HL-60 (cell line): ENCODE data around the gene BBS9.

Experiments used
- DNase-seq, 2 experiments: peaks; one replicate each; pipeline ENCODE4 v3.0.0-alpha.2; 2010 to 2020; ENCODE audit warnings: low read depth in 1 of 2, low spot score in 1 of 2
- H3K27ac ChIP-seq: fragments of 250-450 bp; sonication (Bioruptor Pico); replicated peaks from 2 replicates; pipeline ENCODE4 v1.5.1; 2020; ENCODE audit warnings: mild to moderate bottlenecking, moderate library complexity
- H3K27me3 ChIP-seq: fragments of 250-450 bp; sonication (Bioruptor Pico); 2 replicates; pipeline ENCODE4 v1.5.1; 2021; ENCODE audit warnings: mild to moderate bottlenecking, moderate library complexity; ENCODE audit not compliant: insufficient read depth, poor library complexity, severe bottlenecking
- H3K4me3 ChIP-seq: replicated peaks from 2 replicates; pipeline ENCODE4 v1.5.1; 2011; ENCODE audit warnings: mild to moderate bottlenecking, control low read depth, low read length; ENCODE audit not compliant: insufficient read depth
- CTCF ChIP-seq: IDR thresholded peaks from one replicate; pipeline ENCODE4 v1.5.1; 2011; ENCODE audit warnings: low read length, control low read depth, inconsistent platforms; ENCODE audit not compliant: insufficient read depth
- GABPA ChIP-seq: IDR thresholded peaks from 2 replicates; pipeline ENCODE4 v1.6.1; 2012; ENCODE audit warnings: low read depth
- POLR2AphosphoS5 ChIP-seq: IDR thresholded peaks from 2 replicates; pipeline ENCODE4 v1.6.1; 2012; ENCODE audit warnings: low read depth
- REST ChIP-seq: IDR thresholded peaks from 2 replicates; pipeline ENCODE4 v1.6.1; 2012; ENCODE audit warnings: low read depth; ENCODE audit not compliant: insufficient replicate concordance
- SPI1 ChIP-seq: IDR thresholded peaks from 2 replicates; pipeline ENCODE4 v1.6.1; 2012; ENCODE audit warnings: low read depth, mild to moderate bottlenecking, borderline replicate concordance

BBS9 gene

GRCh38 chr7:33185786-33186185, 56.4 kb downstream of the BBS9 start:
- H3K4me3 ChIP-seq: no peak overlapping the region
- TF ChIP-seq CTCF: peak; percentile 44
- TF ChIP-seq SPI1: no peak
- peak; percentile 1 to 15 for DNase-seq
- H3K27ac ChIP-seq: no peak overlapping the region
- H3K27me3 ChIP-seq: no peaks in the 10 kb centered on the region

- TF ChIP-seq REST (no peak), POLR2AphosphoS5 (no peak), GABPA (no peak), CTCF (no peak), SPI1 (no peak)
- no peaks in the 10 kb centered on the region for H3K27me3 ChIP-seq
- H3K27ac ChIP-seq: no peak overlapping the region
- DNase-seq: no peak
- no peak overlapping the region for H3K4me3 ChIP-seq
These were observed 56.8 kb downstream of the BBS9 start for GRCh38 chr7:33186192-33186591.

GRCh38 chr7:33190688-33191304, 61.4 kb downstream of the BBS9 start:
- DNase-seq: no peak
- H3K27ac ChIP-seq: no peak overlapping the region
- no peaks in the 10 kb centered on the region for H3K27me3 ChIP-seq
- TF ChIP-seq POLR2AphosphoS5: no peak
- TF ChIP-seq REST: no peak
- TF ChIP-seq GABPA: no peak
- no peak for TF ChIP-seq CTCF
- no peak for TF ChIP-seq SPI1
- H3K4me3 ChIP-seq: no peak overlapping the region

- DNase-seq: no peak
- TF ChIP-seq CTCF: no peak
- no peak for TF ChIP-seq GABPA
- no peak for TF ChIP-seq SPI1
- TF ChIP-seq POLR2AphosphoS5: no peak
- TF ChIP-seq REST: no peak
- H3K27ac ChIP-seq: no peak overlapping the region
- no peak overlapping the region for H3K4me3 ChIP-seq
- no peaks in the 10 kb centered on the region for H3K27me3 ChIP-seq
These were observed 62.0 kb downstream of the BBS9 start for GRCh38 chr7:33191340-33191739.
